ENCODE data around the gene COBLL1.

Gene COBLL1

DNA sequence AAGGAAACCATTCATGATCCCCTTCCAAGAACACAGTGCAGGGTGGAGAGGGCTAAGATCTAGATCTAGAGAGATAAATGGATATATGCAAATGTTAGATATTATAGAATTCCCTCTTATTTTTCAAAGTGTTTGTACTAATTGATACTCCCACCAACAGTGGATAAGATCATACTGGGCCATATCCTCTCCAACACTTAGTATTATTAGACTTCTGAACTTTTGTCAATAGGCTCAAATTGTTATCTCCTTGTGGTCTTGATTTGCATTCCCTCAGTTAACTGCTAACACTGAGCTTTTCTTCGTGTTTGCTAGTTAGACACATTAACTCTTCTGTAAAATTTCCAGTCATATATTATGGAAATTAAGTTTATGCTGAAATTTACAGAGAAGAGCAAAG, 163.9 kb downstream of the COBLL1 start:
- Histone ChIP-seq H2BK5ac (ENCODE audit: low read length) (no peak overlapping the region), H3K27me3 (ENCODE audit: insufficient read depth, low read length, poor library complexity) (no peaks in the 10 kb centered on the region), H3K4me3 (ENCODE audit: low read length) (no peak overlapping the region), H4K5ac (ENCODE audit: low read length) (no peak overlapping the region), H3K4me2 (ENCODE audit: low read length) (no peak overlapping the region), H4K8ac (ENCODE audit: low read depth, low read length) (no peak overlapping the region), H3K56ac (ENCODE audit: low read length) (no peak overlapping the region), H3K4me1 (ENCODE audit: control insufficient read depth, low read depth, low read length) (no peaks in the 10 kb centered on the region), H3K18ac (ENCODE audit: low read length) (no peak overlapping the region), H3K9ac (ENCODE audit: low read length) (no peak overlapping the region), H3K23ac (ENCODE audit: low read length) (no peak overlapping the region), H3K27ac (ENCODE audit: low read depth, low read length) (no peak overlapping the region), H3K36me3 (ENCODE audit: control insufficient read depth, insufficient read depth, low read length) (no peaks in the 10 kb centered on the region), H3K4ac (ENCODE audit: low read depth, low read length) (no peak overlapping the region), H2AK5ac (ENCODE audit: low read length) (no peak overlapping the region), H3K79me2 (ENCODE audit: control insufficient read depth, insufficient read depth, low read length) (no peaks in the 10 kb centered on the region), H2BK120ac (ENCODE audit: low read depth, low read length) (no peak overlapping the region), H3K79me1 (ENCODE audit: low read length) (no peaks in the 10 kb centered on the region), H2BK15ac (replicated peaks; ENCODE audit: low read depth) (no peak overlapping the region)
- no CpG with 5 or more reads among the region's 1 CpG for WGBS (ENCODE audit: extremely low coverage, insufficient coverage, low lambda C conversion rate)
- no peak for DNase-seq

DNA sequence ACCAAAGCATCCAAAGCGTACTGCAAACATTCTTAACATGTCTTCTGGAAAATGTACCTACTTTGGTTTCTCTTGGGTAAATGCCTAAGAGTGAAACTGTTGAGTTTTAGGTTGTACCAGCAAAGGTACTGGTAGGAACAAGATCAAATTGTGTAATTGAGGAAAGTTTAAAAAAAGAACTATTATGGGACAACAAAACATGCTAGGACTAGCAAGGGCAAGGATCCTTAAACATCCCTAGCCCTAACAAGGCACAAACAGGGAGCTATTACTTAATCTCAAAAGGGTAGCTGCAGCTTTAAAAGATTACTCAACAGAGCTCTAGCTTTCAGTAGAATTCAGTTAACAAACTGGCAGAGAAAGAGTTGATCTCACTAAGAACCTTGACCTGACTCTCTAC, 164.4 kb downstream of the COBLL1 start:
- H4K5ac ChIP-seq (ENCODE audit: low read length): no peak overlapping the region
- H3K27me3 ChIP-seq (ENCODE audit: insufficient read depth, low read length, poor library complexity): no peaks in the 10 kb centered on the region
- H3K36me3 ChIP-seq (ENCODE audit: control insufficient read depth, insufficient read depth, low read length): no peaks in the 10 kb centered on the region
- no peaks in the 10 kb centered on the region for H3K79me1 ChIP-seq (ENCODE audit: low read length)
- no peaks in the 10 kb centered on the region for H3K79me2 ChIP-seq (ENCODE audit: control insufficient read depth, insufficient read depth, low read length)
- no peak overlapping the region for H3K18ac ChIP-seq (ENCODE audit: low read length)
- no peak overlapping the region for H3K23ac ChIP-seq (ENCODE audit: low read length)
- H3K4me3 ChIP-seq (ENCODE audit: low read length): no peak overlapping the region
- no peaks in the 10 kb centered on the region for H3K4me1 ChIP-seq (ENCODE audit: control insufficient read depth, low read depth, low read length)
- no peak for DNase-seq
- H2BK120ac ChIP-seq (ENCODE audit: low read depth, low read length): no peak overlapping the region
- H3K56ac ChIP-seq (ENCODE audit: low read length): no peak overlapping the region
- H3K4me2 ChIP-seq (ENCODE audit: low read length): no peak overlapping the region
- H2BK5ac ChIP-seq (ENCODE audit: low read length): no peak overlapping the region
- H3K9ac ChIP-seq (ENCODE audit: low read length): no peak overlapping the region
- no CpG with 5 or more reads among the region's 1 CpG for WGBS (ENCODE audit: extremely low coverage, insufficient coverage, low lambda C conversion rate)
- H3K27ac ChIP-seq (ENCODE audit: low read depth, low read length): no peak overlapping the region
- H3K4ac ChIP-seq (ENCODE audit: low read depth, low read length): no peak overlapping the region
- no peak overlapping the region for H4K8ac ChIP-seq (ENCODE audit: low read depth, low read length)
- no peak overlapping the region for H2AK5ac ChIP-seq (ENCODE audit: low read length)
- no peak overlapping the region for H2BK15ac ChIP-seq (replicated peaks; ENCODE audit: low read depth)

DNA sequence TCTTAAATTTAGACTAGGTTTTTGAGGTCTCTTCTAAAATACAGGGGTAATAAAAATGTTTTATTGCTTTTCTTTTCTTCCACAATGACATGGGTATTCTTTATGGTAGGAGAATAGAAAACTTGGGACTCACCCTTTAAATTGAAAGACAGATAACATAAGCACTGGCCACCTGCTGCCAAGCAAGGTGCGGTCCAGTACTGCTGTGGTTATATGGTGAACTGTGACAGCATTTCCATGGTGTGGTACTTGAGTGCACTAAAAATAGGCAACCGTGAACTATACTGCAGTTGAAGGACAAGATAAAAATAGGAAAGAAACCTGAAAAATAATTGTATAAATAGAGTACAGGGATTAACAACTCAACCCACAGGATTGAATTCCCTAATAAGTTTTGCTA, 165.9 kb downstream of the COBLL1 start:
- Histone ChIP-seq H3K27ac (ENCODE audit: low read depth, low read length) (no peak overlapping the region), H3K9ac (ENCODE audit: low read length) (no peak overlapping the region), H3K18ac (ENCODE audit: low read length) (no peak overlapping the region), H3K4ac (ENCODE audit: low read depth, low read length) (no peak overlapping the region), H4K8ac (ENCODE audit: low read depth, low read length) (no peak overlapping the region), H2BK5ac (ENCODE audit: low read length) (no peak overlapping the region), H4K5ac (ENCODE audit: low read length) (no peak overlapping the region), H2BK15ac (replicated peaks; ENCODE audit: low read depth) (no peak overlapping the region), H2BK120ac (ENCODE audit: low read depth, low read length) (no peak overlapping the region), H3K23ac (ENCODE audit: low read length) (no peak overlapping the region), H3K27me3 (ENCODE audit: insufficient read depth, low read length, poor library complexity) (no peaks in the 10 kb centered on the region), H3K56ac (ENCODE audit: low read length) (no peak overlapping the region), H3K79me1 (ENCODE audit: low read length) (no peaks in the 10 kb centered on the region), H3K36me3 (ENCODE audit: control insufficient read depth, insufficient read depth, low read length) (no peaks in the 10 kb centered on the region), H3K4me3 (ENCODE audit: low read length) (no peak overlapping the region), H3K79me2 (ENCODE audit: control insufficient read depth, insufficient read depth, low read length) (no peaks in the 10 kb centered on the region), H2AK5ac (ENCODE audit: low read length) (no peak overlapping the region), H3K4me2 (ENCODE audit: low read length) (no peak overlapping the region), H3K4me1 (ENCODE audit: control insufficient read depth, low read depth, low read length) (no peaks in the 10 kb centered on the region)
- no CpG with 5 or more reads among the region's 2 CpGs for WGBS (ENCODE audit: extremely low coverage, insufficient coverage, low lambda C conversion rate)
- DNase-seq: no peak

DNA sequence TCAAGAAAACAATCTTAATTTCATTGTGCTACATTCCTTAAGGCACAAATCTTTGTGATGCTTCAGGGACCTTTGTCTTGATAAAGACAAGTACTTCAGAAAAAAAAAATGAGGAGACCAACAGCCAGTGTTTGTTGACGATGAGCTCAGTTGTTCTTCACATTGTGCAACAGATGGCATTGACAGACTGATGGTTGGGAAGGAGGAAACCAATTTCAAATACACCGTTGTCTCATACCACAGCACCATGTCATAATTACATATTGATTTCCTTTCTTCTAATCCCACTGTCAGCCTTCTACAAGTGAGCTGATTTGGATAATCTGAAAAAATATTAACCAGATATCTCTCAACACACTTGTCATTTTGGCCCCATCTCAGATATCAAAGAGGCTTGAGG, 166.6 kb downstream of the COBLL1 start:
- Histone ChIP-seq H3K23ac (ENCODE audit: low read length) (no peak overlapping the region), H3K18ac (ENCODE audit: low read length) (no peak overlapping the region), H3K4me2 (ENCODE audit: low read length) (no peak overlapping the region), H3K27ac (ENCODE audit: low read depth, low read length) (no peak overlapping the region), H3K4me3 (ENCODE audit: low read length) (no peak overlapping the region), H2BK5ac (ENCODE audit: low read length) (no peak overlapping the region), H3K36me3 (ENCODE audit: control insufficient read depth, insufficient read depth, low read length) (no peaks in the 10 kb centered on the region), H3K27me3 (ENCODE audit: insufficient read depth, low read length, poor library complexity) (no peaks in the 10 kb centered on the region), H2BK15ac (replicated peaks; ENCODE audit: low read depth) (no peak overlapping the region), H2AK5ac (ENCODE audit: low read length) (no peak overlapping the region), H3K4me1 (ENCODE audit: control insufficient read depth, low read depth, low read length) (no peaks in the 10 kb centered on the region), H3K79me2 (ENCODE audit: control insufficient read depth, insufficient read depth, low read length) (no peaks in the 10 kb centered on the region), H2BK120ac (ENCODE audit: low read depth, low read length) (no peak overlapping the region), H3K9ac (ENCODE audit: low read length) (no peak overlapping the region), H3K79me1 (ENCODE audit: low read length) (no peaks in the 10 kb centered on the region), H4K8ac (ENCODE audit: low read depth, low read length) (no peak overlapping the region), H3K4ac (ENCODE audit: low read depth, low read length) (no peak overlapping the region), H3K56ac (ENCODE audit: low read length) (no peak overlapping the region), H4K5ac (ENCODE audit: low read length) (no peak overlapping the region)
- DNase-seq: no peak
- WGBS (ENCODE audit: extremely low coverage, insufficient coverage, low lambda C conversion rate): no CpG with 5 or more reads among the region's 2 CpGs

DNA sequence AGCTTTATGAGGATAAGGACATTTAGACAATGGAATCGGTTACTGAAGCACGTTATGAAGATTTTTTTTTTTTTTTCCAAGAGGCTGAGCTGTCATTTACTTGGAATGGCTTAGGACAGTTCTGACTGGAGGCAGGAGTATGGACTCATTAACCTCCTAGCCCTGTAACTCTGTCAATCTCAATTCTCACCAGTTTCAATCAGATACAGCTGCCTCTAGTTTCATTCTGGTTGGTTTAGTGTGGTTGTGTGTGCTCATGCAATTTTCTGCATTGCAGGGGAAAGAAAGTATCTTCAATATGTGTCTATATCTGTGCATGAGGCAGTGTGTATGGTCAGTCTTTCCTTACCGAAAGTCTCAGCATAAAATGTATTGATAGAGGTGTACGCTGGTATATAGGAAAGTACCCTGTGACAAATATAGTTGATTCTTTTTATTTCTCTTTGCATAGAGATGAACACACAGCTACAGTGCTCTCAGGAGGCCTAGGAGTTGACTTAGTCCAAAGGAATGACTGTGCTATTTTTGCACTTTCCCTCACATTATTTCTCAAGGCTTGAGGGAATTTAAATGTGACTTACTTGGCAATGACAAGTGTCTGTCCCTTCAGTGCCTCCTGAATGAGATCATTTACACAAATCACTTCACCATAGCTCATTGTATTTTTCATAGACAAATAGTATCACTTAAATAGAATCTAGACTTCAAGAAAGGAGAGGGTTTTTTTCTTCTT, 169.8 kb downstream of the COBLL1 start:
- Histone ChIP-seq H3K4ac (ENCODE audit: low read depth, low read length) (no peak overlapping the region), H2BK5ac (ENCODE audit: low read length) (no peak overlapping the region), H2BK15ac (replicated peaks; ENCODE audit: low read depth) (no peak overlapping the region), H3K4me2 (ENCODE audit: low read length) (no peak overlapping the region), H3K27me3 (ENCODE audit: insufficient read depth, low read length, poor library complexity) (no peaks in the 10 kb centered on the region), H3K18ac (ENCODE audit: low read length) (no peak overlapping the region), H3K4me1 (ENCODE audit: control insufficient read depth, low read depth, low read length) (no peaks in the 10 kb centered on the region), H3K4me3 (ENCODE audit: low read length) (no peak overlapping the region), H3K27ac (ENCODE audit: low read depth, low read length) (no peak overlapping the region), H4K5ac (ENCODE audit: low read length) (no peak overlapping the region), H3K9ac (ENCODE audit: low read length) (no peak overlapping the region), H4K8ac (ENCODE audit: low read depth, low read length) (no peak overlapping the region), H3K56ac (ENCODE audit: low read length) (no peak overlapping the region), H3K79me1 (ENCODE audit: low read length) (no peaks in the 10 kb centered on the region), H3K79me2 (ENCODE audit: control insufficient read depth, insufficient read depth, low read length) (no peaks in the 10 kb centered on the region), H3K36me3 (ENCODE audit: control insufficient read depth, insufficient read depth, low read length) (no peaks in the 10 kb centered on the region), H2BK120ac (ENCODE audit: low read depth, low read length) (no peak overlapping the region), H3K23ac (ENCODE audit: low read length) (no peak overlapping the region), H2AK5ac (ENCODE audit: low read length) (no peak overlapping the region)
- no peak for DNase-seq
- no CpG with 5 or more reads among the region's 4 CpGs for WGBS (ENCODE audit: extremely low coverage, insufficient coverage, low lambda C conversion rate)

DNA sequence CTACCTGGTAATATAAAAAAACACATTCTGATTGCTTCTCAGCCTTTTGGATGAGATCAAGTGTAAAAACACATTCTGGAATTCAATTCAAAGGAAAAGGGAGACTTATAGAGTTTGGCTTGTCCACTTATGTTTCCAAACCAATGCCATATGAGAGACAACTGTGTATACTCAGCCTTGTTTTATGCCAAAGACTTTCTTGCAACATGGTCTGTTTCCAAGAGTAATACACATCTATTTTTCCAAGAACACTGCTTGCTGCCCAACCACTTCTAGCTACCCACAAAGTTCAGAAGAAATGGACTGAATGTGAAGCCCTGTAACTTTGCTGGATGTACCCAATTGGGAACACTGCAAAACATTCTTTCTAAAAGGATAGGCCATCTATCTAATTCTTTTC, 172.3 kb downstream of the COBLL1 start:
- Histone ChIP-seq H3K18ac (ENCODE audit: low read length) (no peak overlapping the region), H2BK15ac (replicated peaks; ENCODE audit: low read depth) (no peak overlapping the region), H4K5ac (ENCODE audit: low read length) (no peak overlapping the region), H3K56ac (ENCODE audit: low read length) (no peak overlapping the region), H3K4me2 (ENCODE audit: low read length) (no peak overlapping the region), H3K4me3 (ENCODE audit: low read length) (no peak overlapping the region), H3K36me3 (ENCODE audit: control insufficient read depth, insufficient read depth, low read length) (no peaks in the 10 kb centered on the region), H4K8ac (ENCODE audit: low read depth, low read length) (no peak overlapping the region), H3K27ac (ENCODE audit: low read depth, low read length) (no peak overlapping the region), H3K4me1 (ENCODE audit: control insufficient read depth, low read depth, low read length) (no peaks in the 10 kb centered on the region), H3K23ac (ENCODE audit: low read length) (no peak overlapping the region), H3K79me2 (ENCODE audit: control insufficient read depth, insufficient read depth, low read length) (no peaks in the 10 kb centered on the region), H2BK120ac (ENCODE audit: low read depth, low read length) (no peak overlapping the region), H2BK5ac (ENCODE audit: low read length) (no peak overlapping the region), H3K9ac (ENCODE audit: low read length) (no peak overlapping the region), H3K4ac (ENCODE audit: low read depth, low read length) (no peak overlapping the region), H3K27me3 (ENCODE audit: insufficient read depth, low read length, poor library complexity) (no peaks in the 10 kb centered on the region), H3K79me1 (ENCODE audit: low read length) (no peaks in the 10 kb centered on the region), H2AK5ac (ENCODE audit: low read length) (no peak overlapping the region)
- DNase-seq: no peak
